BLaER1 treated with 17β-estradiol and CSF1 and Interleukin-3, amounts not matched to agents 10 nM and 100 nM (cell line): Measurements from ENCODE around the gene ABL2.

Source experiments
- H3K27ac ChIP-seq, 11 experiments: shearing (Covaris generic); formaldehyde crosslinking; 2 replicates each; pipeline ENCODE4 v1.8.1; 2022
- H3K27me3 ChIP-seq, 11 experiments: shearing (Covaris generic); formaldehyde crosslinking; 2 replicates each; pipeline ENCODE4 v1.8.1; 2022
- H3K36me3 ChIP-seq, 11 experiments: shearing (Covaris generic); formaldehyde crosslinking; 2 replicates each; pipeline ENCODE4 v1.8.1; 2022
- H3K4me1 ChIP-seq, 10 experiments: shearing (Covaris generic); formaldehyde crosslinking; 2 replicates each; pipeline ENCODE4 v1.8.1; 2022
- H3K4me2 ChIP-seq, 11 experiments: shearing (Covaris generic); formaldehyde crosslinking; 2 replicates each; pipeline ENCODE4 v1.8.1; 2022
- H3K4me3 ChIP-seq, 10 experiments: shearing (Covaris generic); formaldehyde crosslinking; 2 replicates each; pipeline ENCODE4 v1.8.1; 2022
- H3K9ac ChIP-seq, 11 experiments: shearing (Covaris generic); formaldehyde crosslinking; 2 replicates each; pipeline ENCODE4 v1.8.1; 2022
- H3K9me3 ChIP-seq, 11 experiments: shearing (Covaris generic); formaldehyde crosslinking; replicated peaks in 1 of 11; 2 replicates each; pipeline ENCODE4 v1.8.1; 2022
- H4K20me1 ChIP-seq, 11 experiments: shearing (Covaris generic); formaldehyde crosslinking; 2 replicates each; pipeline ENCODE4 v1.8.1; 2022
- Cebpa-rat ChIP-seq, 11 experiments: shearing (Covaris generic); IDR thresholded peaks; 2 replicates each; pipeline ENCODE4 v1.8.1; 2022

The ABL2 gene

GRCh38 chr1:179119513-179119912, 110.0 kb downstream of the ABL2 start:
- Histone ChIP-seq H3K27ac (no peak overlapping the region), H3K4me1 (peaks cover 0 to 13% (median 0%) of the 10 kb centered on the region in 10 experiments; a peak in 4 of 20 replicates), H3K36me3 (peaks cover 64 to 94% (median 79%) of the 10 kb centered on the region in 11 experiments), H3K4me3 (no peak overlapping the region), H3K9me3 (no peaks in the 10 kb centered on the region), H4K20me1 (peaks cover 0 to 5% (median 0%) of the 10 kb centered on the region in 11 experiments; a peak in 1 of 22 replicates), H3K27me3 (no peaks in the 10 kb centered on the region), H3K4me2 (no peak overlapping the region), H3K9ac (no peak overlapping the region)
- no peak for TF ChIP-seq Cebpa-rat (IDR thresholded peaks at IDR 0.05)

- Histone ChIP-seq H3K4me1 (peaks cover 0 to 6% (median 0%) of the 10 kb centered on the region in 10 experiments; a peak in 2 of 20 replicates), H3K27ac (no peak overlapping the region), H3K9ac (no peak overlapping the region), H3K4me2 (no peak overlapping the region), H3K27me3 (no peaks in the 10 kb centered on the region), H3K9me3 (no peaks in the 10 kb centered on the region), H4K20me1 (no peaks in the 10 kb centered on the region), H3K36me3 (peaks cover 80 to 100% (median 94%) of the 10 kb centered on the region in 11 experiments), H3K4me3 (no peak overlapping the region)
- TF ChIP-seq Cebpa-rat (IDR thresholded peaks at IDR 0.05): no peak
Observed at GRCh38 chr1:179115181-179115580, 114.3 kb downstream of the ABL2 start.

- TF ChIP-seq Cebpa-rat (IDR thresholded peaks at IDR 0.05): no peak
- H3K4me1 ChIP-seq: peaks cover 0 to 16% (median 5%) of the 10 kb centered on the region in 10 experiments; a peak in 9 of 20 replicates
- peak overlapping the region in 4 of 11 experiments; percentile 28 to 56 (median 51); a peak in 8 of 22 replicates for H3K4me2 ChIP-seq
Observed at GRCh38 chr1:179108644-179109043, 120.8 kb downstream of the ABL2 start.

GRCh38 chr1:179107706-179108629, 121.5 kb downstream of the ABL2 start:
- H3K4me1 ChIP-seq: peaks cover 0 to 16% (median 5%) of the 10 kb centered on the region in 10 experiments; a peak in 9 of 20 replicates
- no peak overlapping the region for H3K4me3 ChIP-seq
- no peaks in the 10 kb centered on the region for H3K27me3 ChIP-seq
- H3K36me3 ChIP-seq: peaks cover 65 to 89% (median 71%) of the 10 kb centered on the region in 11 experiments
- no peak overlapping the region for H3K9ac ChIP-seq
- no peaks in the 10 kb centered on the region for H3K9me3 ChIP-seq
- peak overlapping the region in 4 of 11 experiments; percentile 28 to 56 (median 51); a peak in 8 of 22 replicates for H3K4me2 ChIP-seq
- H3K27ac ChIP-seq: no peak overlapping the region
- no peak for TF ChIP-seq Cebpa-rat (IDR thresholded peaks at IDR 0.05)
- H4K20me1 ChIP-seq: no peaks in the 10 kb centered on the region; a peak in 1 of 22 replicates

More at GRCh38 chr1:179108644-179109043, 120.8 kb downstream of the ABL2 start:
- H3K27me3 ChIP-seq: no peaks in the 10 kb centered on the region
- H3K4me3 ChIP-seq: no peak overlapping the region
- H4K20me1 ChIP-seq: no peaks in the 10 kb centered on the region; a peak in 1 of 22 replicates
- H3K27ac ChIP-seq: no peak overlapping the region
- H3K9ac ChIP-seq: no peak overlapping the region
- no peaks in the 10 kb centered on the region for H3K9me3 ChIP-seq
- peaks cover 70 to 92% (median 73%) of the 10 kb centered on the region in 11 experiments for H3K36me3 ChIP-seq

GRCh38 chr1:179105393-179105792, 124.1 kb downstream of the ABL2 start:
- no peak for TF ChIP-seq Cebpa-rat (IDR thresholded peaks at IDR 0.05)
- no peaks in the 10 kb centered on the region for H3K9me3 ChIP-seq
- H3K9ac ChIP-seq: no peak overlapping the region
- H3K4me1 ChIP-seq: peaks cover 0 to 22% (median 5%) of the 10 kb centered on the region in 10 experiments; a peak in 9 of 20 replicates
- H3K36me3 ChIP-seq: peaks cover 45 to 88% (median 52%) of the 10 kb centered on the region in 11 experiments
- H3K4me3 ChIP-seq: no peak overlapping the region
- no peaks in the 10 kb centered on the region for H3K27me3 ChIP-seq
- H3K27ac ChIP-seq: no peak overlapping the region
- H4K20me1 ChIP-seq: no peaks in the 10 kb centered on the region; a peak in 1 of 22 replicates
- H3K4me2 ChIP-seq: no peak overlapping the region

- Histone ChIP-seq H3K9me3 (no peaks in the 10 kb centered on the region), H3K36me3 (peaks cover 39 to 88% (median 47%) of the 10 kb centered on the region in 11 experiments), H3K9ac (no peak overlapping the region), H3K4me1 (peaks cover 0 to 22% (median 5%) of the 10 kb centered on the region in 10 experiments; a peak in 9 of 20 replicates), H4K20me1 (no peaks in the 10 kb centered on the region; a peak in 2 of 22 replicates), H3K27ac (no peak overlapping the region), H3K27me3 (no peaks in the 10 kb centered on the region), H3K4me3 (no peak overlapping the region), H3K4me2 (no peak overlapping the region)
- TF ChIP-seq Cebpa-rat (IDR thresholded peaks at IDR 0.05): no peak
Observed at GRCh38 chr1:179104611-179105250, 124.7 kb downstream of the ABL2 start.

- no peak overlapping the region for H3K4me2 ChIP-seq
- H3K4me3 ChIP-seq: no peak overlapping the region
- H4K20me1 ChIP-seq: no peaks in the 10 kb centered on the region; a peak in 2 of 22 replicates
- H3K9me3 ChIP-seq: no peaks in the 10 kb centered on the region
- no peaks in the 10 kb centered on the region for H3K27me3 ChIP-seq
- H3K4me1 ChIP-seq: peaks cover 0 to 20% (median 5%) of the 10 kb centered on the region in 10 experiments; a peak in 9 of 20 replicates
- no peak for TF ChIP-seq Cebpa-rat (IDR thresholded peaks at IDR 0.05)
- peaks cover 31 to 88% (median 41%) of the 10 kb centered on the region in 11 experiments for H3K36me3 ChIP-seq
- no peak overlapping the region for H3K27ac ChIP-seq
- no peak overlapping the region for H3K9ac ChIP-seq
Observed at GRCh38 chr1:179103999-179104398, 125.5 kb downstream of the ABL2 start.

- Histone ChIP-seq H3K9me3 (no peaks in the 10 kb centered on the region), H3K4me3 (no peak overlapping the region), H3K4me2 (no peak overlapping the region), H3K4me1 (peaks cover 0 to 9% (median 0%) of the 10 kb centered on the region in 10 experiments; a peak in 6 of 20 replicates), H3K27ac (no peak overlapping the region), H3K9ac (no peak overlapping the region), H3K36me3 (peaks cover 27 to 86% (median 41%) of the 10 kb centered on the region in 11 experiments), H4K20me1 (no peaks in the 10 kb centered on the region; a peak in 1 of 22 replicates), H3K27me3 (no peaks in the 10 kb centered on the region)
- TF ChIP-seq Cebpa-rat (IDR thresholded peaks at IDR 0.05): no peak
Observed at GRCh38 chr1:179101566-179101965, 127.9 kb downstream of the ABL2 start.

GRCh38 chr1:179099891-179100290, 129.6 kb downstream of the ABL2 start:
- Histone ChIP-seq H3K9me3 (no peaks in the 10 kb centered on the region), H4K20me1 (peaks cover 0 to 11% (median 0%) of the 10 kb centered on the region in 11 experiments; a peak in 3 of 22 replicates), H3K4me1 (peaks cover 0 to 16% (median 7%) of the 10 kb centered on the region in 10 experiments; a peak in 15 of 20 replicates), H3K4me3 (no peak overlapping the region), H3K36me3 (peaks cover 39 to 88% (median 53%) of the 10 kb centered on the region in 11 experiments), H3K9ac (no peak overlapping the region), H3K4me2 (no peak overlapping the region), H3K27ac (no peak overlapping the region), H3K27me3 (no peaks in the 10 kb centered on the region)
- TF ChIP-seq Cebpa-rat (IDR thresholded peaks at IDR 0.05): no peak
